HUES64 (cell line): ENCODE results near the gene GINS3.

Experiments used
- H3K27ac ChIP-seq: 2 replicates; pipeline ENCODE4 v1.7.0; 2013; ENCODE audit warnings: low read depth, low read length, inconsistent platforms
- H3K27me3 ChIP-seq: 2 replicates; pipeline ENCODE4 v1.6.1; 2013; ENCODE audit warnings: mild to moderate bottlenecking, low read length; ENCODE audit not compliant: insufficient read depth
- H3K36me3 ChIP-seq: 2 replicates; pipeline ENCODE4 v1.6.1; 2013; ENCODE audit warnings: mild to moderate bottlenecking, low read length; ENCODE audit not compliant: insufficient read depth
- H3K4me1 ChIP-seq: 2 replicates; pipeline ENCODE4 v1.6.1; 2013; ENCODE audit warnings: mild to moderate bottlenecking, low read length, moderate library complexity; ENCODE audit not compliant: insufficient read depth
- H3K4me3 ChIP-seq: 2 replicates; pipeline ENCODE4 v1.5.1; 2013; ENCODE audit warnings: mild to moderate bottlenecking, low read length, moderate library complexity
- H3K9ac ChIP-seq: 2 replicates; pipeline ENCODE4 v1.6.1; 2013; ENCODE audit warnings: mild to moderate bottlenecking, low read depth, low read length
- H3K9me3 ChIP-seq: 2 replicates; pipeline ENCODE4 v1.6.1; 2013; ENCODE audit warnings: low read depth, low read length; ENCODE audit not compliant: insufficient read depth
- WGBS: fragments of 150-250, 120-280 bp; methylation state at CpG from one replicate; pipeline ENCODE4 v1.1.7; 2013; ENCODE audit warnings: missing lambda C conversion rate; 5-methylcytosine and 5-hydroxymethylcytosine counted together

The GINS3 gene

DNA sequence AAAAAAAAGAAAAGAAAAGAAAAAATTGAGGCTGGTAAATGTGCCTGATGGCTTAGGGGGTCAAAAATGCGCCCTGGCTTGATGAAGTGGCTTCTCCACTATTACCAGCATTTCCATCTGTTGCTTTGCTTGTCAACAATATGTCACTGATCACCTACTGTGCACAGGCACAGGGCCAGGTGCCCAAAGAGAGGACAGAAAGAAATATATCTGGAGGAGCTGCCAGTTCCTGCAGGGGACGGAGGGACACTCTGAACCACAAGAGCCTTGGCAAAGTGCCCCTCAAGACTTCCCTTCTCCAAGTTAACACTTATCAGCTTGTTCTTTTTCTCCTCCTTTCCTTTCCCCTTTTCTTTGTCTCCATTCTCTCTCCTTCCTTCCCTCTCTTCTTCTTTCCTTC lies 34.7 kb downstream of the GINS3 start:
- Histone ChIP-seq H3K27ac (no peak overlapping the region), H3K4me3 (no peak overlapping the region), H3K9me3 (no peaks in the 10 kb centered on the region), H3K36me3 (no peaks in the 10 kb centered on the region), H3K27me3 (no peaks in the 10 kb centered on the region), H3K9ac (no peak overlapping the region), H3K4me1 (no peaks in the 10 kb centered on the region)
- 90% methylated on average over 2 of the region's 2 CpGs for WGBS

GRCh38 chr16:58428621-58429542 lies 36.6 kb downstream of the GINS3 start:
- no peak overlapping the region for H3K4me3 ChIP-seq
- H3K27me3 ChIP-seq = no peaks in the 10 kb centered on the region
- no peaks in the 10 kb centered on the region for H3K4me1 ChIP-seq
- 92% methylated on average over 11 of the region's 11 CpGs for WGBS
- no peaks in the 10 kb centered on the region for H3K9me3 ChIP-seq
- H3K36me3 ChIP-seq = no peaks in the 10 kb centered on the region
- no peak overlapping the region for H3K27ac ChIP-seq
- no peak overlapping the region for H3K9ac ChIP-seq

DNA sequence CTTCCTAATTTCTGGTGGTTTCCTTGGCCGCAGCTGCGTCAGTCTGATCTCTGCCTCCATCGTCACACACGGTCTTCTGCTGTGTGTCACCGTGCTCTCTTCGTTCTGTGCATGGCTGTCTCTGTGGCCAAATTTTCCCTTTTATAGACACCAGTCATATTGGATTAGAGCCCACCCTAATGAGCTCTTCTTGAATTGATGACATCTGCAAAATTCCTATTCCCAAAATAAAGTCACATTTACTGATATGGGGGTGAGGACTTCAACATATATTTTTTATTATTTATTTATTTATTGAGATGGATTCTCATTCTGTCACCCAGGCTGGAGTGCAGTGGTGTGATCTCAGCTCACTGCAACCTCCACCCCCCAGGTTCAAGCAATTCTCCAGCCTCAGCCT lies 38.4 kb downstream of the GINS3 start:
- Histone ChIP-seq H3K4me1 (no peaks in the 10 kb centered on the region), H3K9ac (no peak overlapping the region), H3K27me3 (no peaks in the 10 kb centered on the region), H3K9me3 (no peaks in the 10 kb centered on the region), H3K36me3 (no peaks in the 10 kb centered on the region), H3K4me3 (no peak overlapping the region), H3K27ac (no peak overlapping the region)
- WGBS = 95% methylated on average over 6 of the region's 6 CpGs

GRCh38 chr16:58433569-58433951 lies 41.3 kb downstream of the GINS3 start:
- Histone ChIP-seq H3K36me3 (no peaks in the 10 kb centered on the region), H3K27me3 (no peaks in the 10 kb centered on the region), H3K4me3 (no peak overlapping the region), H3K4me1 (no peaks in the 10 kb centered on the region), H3K9me3 (no peaks in the 10 kb centered on the region), H3K9ac (no peak overlapping the region), H3K27ac (no peak overlapping the region)
- 79% methylated on average over 4 of the region's 4 CpGs for WGBS

DNA sequence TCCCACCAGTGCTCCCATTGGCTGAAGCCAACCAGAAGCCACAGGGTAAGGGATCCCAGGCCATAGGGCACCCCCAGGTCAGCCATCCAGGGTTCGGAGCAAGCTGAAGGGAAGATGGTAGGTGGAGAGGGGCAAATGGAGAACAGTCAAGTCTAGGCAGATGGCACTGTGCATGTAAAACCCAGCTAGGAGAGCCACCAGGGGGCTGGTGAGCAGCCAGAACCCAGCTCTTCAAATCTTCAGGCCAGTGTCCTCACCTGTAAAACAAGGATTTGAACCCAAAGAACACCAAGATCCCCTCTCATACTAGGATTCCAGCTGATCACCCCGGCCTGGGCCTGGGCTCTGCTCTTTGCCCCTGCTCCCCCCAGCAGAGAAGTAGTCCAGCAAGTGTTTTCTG lies 43.5 kb downstream of the GINS3 start:
- WGBS = 81% methylated on average over 2 of the region's 2 CpGs
- Histone ChIP-seq H3K9me3 (no peaks in the 10 kb centered on the region), H3K4me1 (no peaks in the 10 kb centered on the region), H3K27me3 (no peaks in the 10 kb centered on the region), H3K36me3 (no peaks in the 10 kb centered on the region), H3K9ac (no peak overlapping the region), H3K27ac (no peak overlapping the region), H3K4me3 (no peak overlapping the region)

GRCh38 chr16:58440131-58440530 lies 47.9 kb downstream of the GINS3 start:
- Histone ChIP-seq H3K27me3 (no peaks in the 10 kb centered on the region), H3K4me3 (no peak overlapping the region), H3K36me3 (no peaks in the 10 kb centered on the region), H3K9me3 (no peaks in the 10 kb centered on the region), H3K4me1 (no peaks in the 10 kb centered on the region), H3K9ac (no peak overlapping the region), H3K27ac (no peak overlapping the region)
- WGBS = 95% methylated on average over 3 of the region's 3 CpGs

DNA sequence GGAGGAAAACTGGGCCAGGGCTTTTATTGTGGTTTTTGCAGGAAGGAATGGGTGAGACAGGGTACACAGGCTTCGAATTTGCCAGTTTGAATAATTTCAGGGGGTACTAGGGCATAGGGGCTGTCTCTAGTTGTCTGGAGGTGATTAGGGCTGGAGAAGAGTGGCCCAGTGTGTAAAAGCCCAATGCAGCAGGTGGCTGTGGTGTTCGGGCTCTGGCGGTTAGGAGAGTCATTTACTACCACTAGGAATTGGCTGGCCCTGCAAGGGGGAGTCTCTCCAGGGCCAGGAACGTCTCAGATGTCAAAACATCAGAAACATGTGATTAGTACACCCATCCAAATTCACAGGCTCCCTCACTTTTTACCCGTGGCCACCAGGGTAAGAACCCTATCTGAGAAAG lies 50.3 kb downstream of the GINS3 start:
- no peaks in the 10 kb centered on the region for H3K9me3 ChIP-seq
- no peaks in the 10 kb centered on the region for H3K36me3 ChIP-seq
- no peak overlapping the region for H3K4me3 ChIP-seq
- H3K27me3 ChIP-seq = no peaks in the 10 kb centered on the region
- no peak overlapping the region for H3K27ac ChIP-seq
- no peaks in the 10 kb centered on the region for H3K4me1 ChIP-seq
- no peak overlapping the region for H3K9ac ChIP-seq
- 77% methylated on average over 5 of the region's 5 CpGs for WGBS

- H3K27ac ChIP-seq = no peak overlapping the region
- H3K36me3 ChIP-seq = no peaks in the 10 kb centered on the region
- 83% methylated on average over 4 of the region's 4 CpGs for WGBS
- H3K27me3 ChIP-seq = no peaks in the 10 kb centered on the region
- no peak overlapping the region for H3K9ac ChIP-seq
- H3K4me1 ChIP-seq = no peaks in the 10 kb centered on the region
- no peak overlapping the region for H3K4me3 ChIP-seq
- H3K9me3 ChIP-seq = no peaks in the 10 kb centered on the region
Measured at GRCh38 chr16:58443783-58444182, 51.5 kb downstream of the GINS3 start.

- H3K27me3 ChIP-seq = no peaks in the 10 kb centered on the region
- no peaks in the 10 kb centered on the region for H3K9me3 ChIP-seq
- no peaks in the 10 kb centered on the region for H3K4me1 ChIP-seq
- no peak overlapping the region for H3K9ac ChIP-seq
- H3K27ac ChIP-seq = no peak overlapping the region
- no peak overlapping the region for H3K4me3 ChIP-seq
- no peaks in the 10 kb centered on the region for H3K36me3 ChIP-seq
- WGBS = 95% methylated on average over 2 of the region's 2 CpGs
Measured at GRCh38 chr16:58444265-58444664, 52.0 kb downstream of the GINS3 start.

DNA sequence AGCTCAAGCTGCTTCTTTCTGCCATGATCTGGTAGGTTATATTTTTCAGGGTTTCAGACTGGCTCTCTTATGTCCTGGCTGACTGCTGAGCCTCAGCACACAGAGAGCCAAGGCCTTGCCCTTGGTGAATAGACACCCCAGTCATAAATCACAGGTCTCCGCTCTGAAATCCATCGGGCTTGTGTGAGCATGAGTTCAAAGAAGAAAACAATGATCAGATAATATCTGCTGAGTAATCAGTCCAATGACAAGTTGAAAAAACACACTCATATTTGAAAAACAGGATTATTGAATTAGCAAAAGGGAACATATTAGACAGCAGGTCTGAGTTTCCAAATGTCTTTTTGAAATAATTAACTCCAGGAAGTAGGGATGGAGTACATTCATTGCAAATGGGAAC lies 56.6 kb downstream of the GINS3 start:
- Histone ChIP-seq H3K4me1 (no peaks in the 10 kb centered on the region), H3K9me3 (no peaks in the 10 kb centered on the region), H3K9ac (no peak overlapping the region), H3K4me3 (no peak overlapping the region), H3K27me3 (peaks cover 6% of the 10 kb centered on the region), H3K36me3 (no peaks in the 10 kb centered on the region), H3K27ac (no peak overlapping the region)
- 96% methylated on average over 2 of the region's 2 CpGs for WGBS

GRCh38 chr16:58449306-58449705 lies 57.0 kb downstream of the GINS3 start:
- H3K4me3 ChIP-seq = no peak overlapping the region
- H3K9ac ChIP-seq = no peak overlapping the region
- H3K9me3 ChIP-seq = no peaks in the 10 kb centered on the region
- no peak overlapping the region for H3K27ac ChIP-seq
- H3K36me3 ChIP-seq = no peaks in the 10 kb centered on the region
- 93% methylated on average over 4 of the region's 4 CpGs for WGBS
- peaks cover 6% of the 10 kb centered on the region for H3K27me3 ChIP-seq
- H3K4me1 ChIP-seq = no peaks in the 10 kb centered on the region

GRCh38 chr16:58449768-58450167 lies 57.5 kb downstream of the GINS3 start:
- H3K9me3 ChIP-seq = no peaks in the 10 kb centered on the region
- H3K9ac ChIP-seq = no peak overlapping the region
- no peaks in the 10 kb centered on the region for H3K4me1 ChIP-seq
- H3K4me3 ChIP-seq = no peak overlapping the region
- no peaks in the 10 kb centered on the region for H3K36me3 ChIP-seq
- no peak overlapping the region for H3K27ac ChIP-seq
- peaks cover 6% of the 10 kb centered on the region for H3K27me3 ChIP-seq
- WGBS = 92% methylated on average over 3 of the region's 5 CpGs
